DOHH2 (cell line): ENCODE measurements around the gene AFP.

ENCODE experiments used
- H3F3A ChIP-seq: fragments of 200-600 bp; sonication (generic), shearing (Covaris generic); 2 replicates; pipeline ENCODE4 v1.6.0; 2016; ENCODE audit warnings: antibody characterized with exemption, mild to moderate bottlenecking; ENCODE audit not compliant: control insufficient read depth, insufficient read depth
- H3K27ac ChIP-seq: fragments of 200-600 bp; sonication (generic); 2 replicates; pipeline ENCODE4 v1.5.1; 2014; ENCODE audit warnings: low read depth, mild to moderate bottlenecking, low read length, moderate library complexity
- H3K27me3 ChIP-seq: fragments of 200-600 bp; sonication (generic); 2 replicates; pipeline ENCODE4 v1.6.1; 2014; ENCODE audit warnings: mild to moderate bottlenecking, low read length, mixed read lengths; ENCODE audit not compliant: control insufficient read depth
- H3K36me3 ChIP-seq: fragments of 200-600 bp; sonication (generic); 2 replicates; pipeline ENCODE4 v1.6.1; 2014; ENCODE audit warnings: mild to moderate bottlenecking, low read length, moderate library complexity, mixed read lengths; ENCODE audit not compliant: control insufficient read depth
- H3K4me1 ChIP-seq: fragments of 200-600 bp; sonication (generic); 2 replicates; pipeline ENCODE4 v1.6.1; 2014; ENCODE audit warnings: mild to moderate bottlenecking, low read length, mixed read lengths; ENCODE audit not compliant: control insufficient read depth
- H3K4me2 ChIP-seq: fragments of 200-600 bp; sonication (generic); 2 replicates; pipeline ENCODE4 v1.6.0; 2014; ENCODE audit warnings: mild to moderate bottlenecking, low read length, moderate library complexity
- H3K4me3 ChIP-seq: fragments of 200-600 bp; sonication (generic); 2 replicates; pipeline ENCODE4 v1.5.1; 2014; ENCODE audit warnings: mild to moderate bottlenecking, low read length, mixed read lengths
- H3K79me2 ChIP-seq: fragments of 200-600 bp; sonication (generic); 2 replicates; pipeline ENCODE4 v1.6.1; 2014; ENCODE audit warnings: mild to moderate bottlenecking, low read length, mixed read lengths; ENCODE audit not compliant: control insufficient read depth
- H3K9me2 ChIP-seq: fragments of 200-600 bp; sonication (generic); replicated peaks from 2 replicates; pipeline ENCODE4 v1.6.1; 2014; ENCODE audit warnings: mild to moderate bottlenecking, low read length, mixed read lengths; ENCODE audit not compliant: control insufficient read depth
- H3K9me3 ChIP-seq: fragments of 200-600 bp; sonication (generic); 2 replicates; pipeline ENCODE4 v1.6.1; 2014; ENCODE audit warnings: antibody characterized with exemption, low read length, mixed read lengths; ENCODE audit not compliant: control insufficient read depth, insufficient read depth
- H4K20me1 ChIP-seq: fragments of 200-600 bp; sonication (generic); 2 replicates; pipeline ENCODE4 v1.6.0; 2014; ENCODE audit warnings: low read depth, mild to moderate bottlenecking, antibody characterized with exemption, low read length, moderate library complexity; ENCODE audit not compliant: control insufficient read depth, insufficient read depth
- EZH2phosphoT487 ChIP-seq: fragments of 200-600 bp; sonication (generic); IDR thresholded peaks from 2 replicates; pipeline ENCODE4 v1.6.1; 2017; ENCODE audit warnings: borderline replicate concordance, mild to moderate bottlenecking, antibody characterized with exemption, low read length, moderate library complexity, mixed read lengths
- TF ChIP-seq, protein P1 (sequence below): fragments of 200-600 bp; sonication (generic); IDR thresholded peaks from one replicate; pipeline ENCODE4 v1.5.1; 2014; ENCODE audit warnings: antibody characterized with exemption, mild to moderate bottlenecking, low read depth, low read length; ENCODE audit not compliant: poor library complexity, severe bottlenecking

AFP gene

DNA sequence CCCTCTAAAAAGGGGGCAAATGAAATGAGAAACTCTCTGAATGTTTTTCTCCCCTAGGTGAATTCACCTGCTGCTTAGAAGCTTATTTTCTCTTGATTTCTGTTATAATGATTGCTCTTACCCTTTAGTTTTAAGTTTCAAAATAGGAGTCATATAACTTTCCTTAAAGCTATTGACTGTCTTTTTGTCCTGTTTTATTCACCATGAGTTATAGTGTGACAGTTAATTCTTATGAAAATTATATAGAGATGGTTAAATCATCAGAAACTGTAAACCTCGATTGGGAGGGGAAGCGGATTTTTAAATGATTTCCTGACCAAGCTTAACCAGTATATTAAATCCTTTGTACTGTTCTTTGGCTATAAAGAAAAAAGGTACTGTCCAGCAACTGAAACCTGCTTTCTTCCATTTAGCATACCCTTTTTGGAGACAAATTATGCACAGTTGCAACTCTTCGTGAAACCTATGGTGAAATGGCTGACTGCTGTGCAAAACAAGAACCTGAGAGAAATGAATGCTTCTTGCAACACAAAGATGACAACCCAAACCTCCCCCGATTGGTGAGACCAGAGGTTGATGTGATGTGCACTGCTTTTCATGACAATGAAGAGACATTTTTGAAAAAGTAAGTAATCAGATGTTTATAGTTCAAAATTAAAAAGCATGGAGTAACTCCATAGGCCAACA lies 27.7 kb upstream of the AFP start:
- Histone ChIP-seq H3K36me3 (no peaks in the 10 kb centered on the region), H3K27ac (no peak overlapping the region), H3K9me2 (no peaks in the 10 kb centered on the region), H4K20me1 (no peaks in the 10 kb centered on the region), H3K9me3 (no peaks in the 10 kb centered on the region), H3F3A (no peaks in the 10 kb centered on the region), H3K79me2 (no peaks in the 10 kb centered on the region), H3K4me1 (no peaks in the 10 kb centered on the region), H3K4me2 (no peak overlapping the region), H3K27me3 (no peaks in the 10 kb centered on the region; the same call in 1 of the 2 replicates), H3K4me3 (no peak overlapping the region)
- TF ChIP-seq, protein P1, sequence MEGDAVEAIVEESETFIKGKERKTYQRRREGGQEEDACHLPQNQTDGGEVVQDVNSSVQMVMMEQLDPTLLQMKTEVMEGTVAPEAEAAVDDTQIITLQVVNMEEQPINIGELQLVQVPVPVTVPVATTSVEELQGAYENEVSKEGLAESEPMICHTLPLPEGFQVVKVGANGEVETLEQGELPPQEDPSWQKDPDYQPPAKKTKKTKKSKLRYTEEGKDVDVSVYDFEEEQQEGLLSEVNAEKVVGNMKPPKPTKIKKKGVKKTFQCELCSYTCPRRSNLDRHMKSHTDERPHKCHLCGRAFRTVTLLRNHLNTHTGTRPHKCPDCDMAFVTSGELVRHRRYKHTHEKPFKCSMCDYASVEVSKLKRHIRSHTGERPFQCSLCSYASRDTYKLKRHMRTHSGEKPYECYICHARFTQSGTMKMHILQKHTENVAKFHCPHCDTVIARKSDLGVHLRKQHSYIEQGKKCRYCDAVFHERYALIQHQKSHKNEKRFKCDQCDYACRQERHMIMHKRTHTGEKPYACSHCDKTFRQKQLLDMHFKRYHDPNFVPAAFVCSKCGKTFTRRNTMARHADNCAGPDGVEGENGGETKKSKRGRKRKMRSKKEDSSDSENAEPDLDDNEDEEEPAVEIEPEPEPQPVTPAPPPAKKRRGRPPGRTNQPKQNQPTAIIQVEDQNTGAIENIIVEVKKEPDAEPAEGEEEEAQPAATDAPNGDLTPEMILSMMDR = no peak
- TF ChIP-seq EZH2phosphoT487 = no peak

DNA sequence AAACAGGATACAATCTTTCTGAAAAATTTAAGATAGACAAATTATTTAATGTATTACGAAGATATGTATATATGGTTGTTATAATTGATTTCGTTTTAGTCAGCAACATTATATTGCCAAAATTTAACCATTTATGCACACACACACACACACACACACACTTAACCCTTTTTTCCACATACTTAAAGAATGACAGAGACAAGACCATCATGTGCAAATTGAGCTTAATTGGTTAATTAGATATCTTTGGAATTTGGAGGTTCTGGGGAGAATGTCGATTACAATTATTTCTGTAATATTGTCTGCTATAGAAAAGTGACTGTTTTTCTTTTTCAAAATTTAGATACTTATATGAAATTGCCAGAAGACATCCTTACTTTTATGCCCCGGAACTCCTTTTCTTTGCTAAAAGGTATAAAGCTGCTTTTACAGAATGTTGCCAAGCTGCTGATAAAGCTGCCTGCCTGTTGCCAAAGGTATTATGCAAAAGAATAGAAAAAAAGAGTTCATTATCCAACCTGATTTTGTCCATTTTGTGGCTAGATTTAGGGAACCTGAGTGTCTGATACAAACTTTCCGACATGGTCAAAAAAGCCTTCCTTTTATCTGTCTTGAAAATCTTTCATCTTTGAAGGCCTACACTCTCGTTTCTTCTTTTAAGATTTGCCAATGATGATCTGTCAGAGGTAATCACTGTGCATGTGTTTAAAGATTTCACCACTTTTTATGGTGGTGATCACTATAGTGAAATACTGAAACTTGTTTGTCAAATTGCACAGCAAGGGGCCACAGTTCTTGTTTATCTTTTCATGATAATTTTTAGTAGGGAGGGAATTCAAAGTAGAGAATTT lies 26.8 kb upstream of the AFP start:
- H3F3A ChIP-seq = no peaks in the 10 kb centered on the region
- H3K27ac ChIP-seq = no peak overlapping the region
- no peaks in the 10 kb centered on the region for H3K4me1 ChIP-seq
- H3K9me2 ChIP-seq = no peaks in the 10 kb centered on the region
- H4K20me1 ChIP-seq = no peaks in the 10 kb centered on the region
- TF ChIP-seq EZH2phosphoT487 = no peak
- TF ChIP-seq, protein P1 = no peak
- H3K4me2 ChIP-seq = no peak overlapping the region
- H3K27me3 ChIP-seq = no peaks in the 10 kb centered on the region; the same call in 1 of the 2 replicates
- H3K9me3 ChIP-seq = no peaks in the 10 kb centered on the region
- no peaks in the 10 kb centered on the region for H3K36me3 ChIP-seq
- no peak overlapping the region for H3K4me3 ChIP-seq
- no peaks in the 10 kb centered on the region for H3K79me2 ChIP-seq

DNA sequence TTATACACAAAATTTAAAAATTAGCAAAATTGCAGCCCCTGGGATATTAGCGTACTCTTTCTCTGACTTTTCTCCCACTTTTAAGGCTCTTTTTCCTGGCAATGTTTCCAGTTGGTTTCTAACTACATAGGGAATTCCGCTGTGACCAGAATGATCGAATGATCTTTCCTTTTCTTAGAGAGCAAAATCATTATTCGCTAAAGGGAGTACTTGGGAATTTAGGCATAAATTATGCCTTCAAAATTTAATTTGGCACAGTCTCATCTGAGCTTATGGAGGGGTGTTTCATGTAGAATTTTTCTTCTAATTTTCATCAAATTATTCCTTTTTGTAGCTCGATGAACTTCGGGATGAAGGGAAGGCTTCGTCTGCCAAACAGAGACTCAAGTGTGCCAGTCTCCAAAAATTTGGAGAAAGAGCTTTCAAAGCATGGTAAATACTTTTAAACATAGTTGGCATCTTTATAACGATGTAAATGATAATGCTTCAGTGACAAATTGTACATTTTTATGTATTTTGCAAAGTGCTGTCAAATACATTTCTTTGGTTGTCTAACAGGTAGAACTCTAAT lies 26.0 kb upstream of the AFP start:
- Histone ChIP-seq H3F3A (no peaks in the 10 kb centered on the region), H3K27me3 (no peaks in the 10 kb centered on the region; the same call in 1 of the 2 replicates), H3K9me3 (no peaks in the 10 kb centered on the region), H3K36me3 (no peaks in the 10 kb centered on the region), H3K4me1 (no peaks in the 10 kb centered on the region), H4K20me1 (no peaks in the 10 kb centered on the region), H3K4me2 (no peak overlapping the region), H3K27ac (no peak overlapping the region), H3K79me2 (no peaks in the 10 kb centered on the region), H3K4me3 (no peak overlapping the region), H3K9me2 (no peaks in the 10 kb centered on the region)
- TF ChIP-seq, protein P1 = no peak
- no peak for TF ChIP-seq EZH2phosphoT487
